Measurements from ENCODE around the gene UCHL5. TPM values are rescaled to one million over a fixed set of nuclear protein-coding genes. Genes with fewer than 3 reads are reported as not detected.

Gene UCHL5
- 36.7 TPM for polyA plus RNA-seq (2013, experiment 1 of 2)
- polyA plus RNA-seq (2013, experiment 2 of 2), result 37.7 TPM

- Histone ChIP-seq H3K27ac (ENCODE audit: low read depth, low read length) (peak within 1 kb of the TSS; percentile 97), H3K4me3 (ENCODE audit: low read length) (peak within 1 kb of the TSS; percentile 71), H3K9ac (ENCODE audit: low read depth, low read length) (peak within 1 kb of the TSS; percentile 87), H3K9me3 (ENCODE audit: insufficient read depth, low read depth, low read length) (no peaks in the 10 kb centered on the region), H3K27me3 (ENCODE audit: insufficient read depth, low read length) (no peaks in the 10 kb centered on the region), H3K36me3 (ENCODE audit: insufficient read depth, low read length) (peaks cover 3% of the 10 kb centered on the region; the same call in 1 of the 2 replicates), H3K4me1 (ENCODE audit: insufficient read depth, low read length) (peaks cover 15% of the 10 kb centered on the region)
- WGBS, result under 1% methylated on average over 74 of the region's 74 CpGs
Observed at GRCh38 chr1:193059282-193060114, at the start of gene UCHL5, which contains the start of gene RO60. TSS of gene UCHL5 (minus strand) at chr1:193059360. CDS start at chr1:193059260, 100 bp downstream. TSS of gene RO60 (plus strand) at chr1:193059612. CDS start at chr1:193069055, 9,443 bp downstream.

- 92% methylated on average over 2 of the region's 3 CpGs for WGBS
- H3K27ac ChIP-seq (ENCODE audit: low read depth, low read length), result no peak overlapping the region
- H3K36me3 ChIP-seq (ENCODE audit: insufficient read depth, low read length), result no peaks in the 10 kb centered on the region
- H3K4me3 ChIP-seq (ENCODE audit: low read length), result no peak overlapping the region
- peaks cover 9% of the 10 kb centered on the region for H3K4me1 ChIP-seq (ENCODE audit: insufficient read depth, low read length)
- H3K27me3 ChIP-seq (ENCODE audit: insufficient read depth, low read length), result peaks cover 10% of the 10 kb centered on the region
- no peak overlapping the region for H3K9ac ChIP-seq (ENCODE audit: low read depth, low read length)
- H3K9me3 ChIP-seq (ENCODE audit: insufficient read depth, low read depth, low read length), result no peaks in the 10 kb centered on the region
Observed at GRCh38 chr1:193108471-193108870, 49.3 kb upstream of the UCHL5 start.

GRCh38 chr1:193105821-193106177 is 46.6 kb upstream of the UCHL5 start:
- H3K4me1 ChIP-seq (ENCODE audit: insufficient read depth, low read length), result no peaks in the 10 kb centered on the region
- peaks cover 20% of the 10 kb centered on the region for H3K27me3 ChIP-seq (ENCODE audit: insufficient read depth, low read length)
- H3K9me3 ChIP-seq (ENCODE audit: insufficient read depth, low read depth, low read length), result no peaks in the 10 kb centered on the region
- peak overlapping the region; percentile 75 for H3K4me3 ChIP-seq (ENCODE audit: low read length)
- no peaks in the 10 kb centered on the region for H3K36me3 ChIP-seq (ENCODE audit: insufficient read depth, low read length)
- H3K27ac ChIP-seq (ENCODE audit: low read depth, low read length), result peak overlapping the region; percentile 71
- 63% methylated on average over 2 of the region's 4 CpGs for WGBS
- peak overlapping the region; percentile 65 for H3K9ac ChIP-seq (ENCODE audit: low read depth, low read length)

- under 1% methylated on average over 73 of the region's 73 CpGs for WGBS
- peak within 1 kb of the TSS; percentile 65 for H3K9ac ChIP-seq (ENCODE audit: low read depth, low read length)
- no peaks in the 10 kb centered on the region for H3K4me1 ChIP-seq (ENCODE audit: insufficient read depth, low read length)
- peaks cover 5% of the 10 kb centered on the region; the same call in 1 of the 2 replicates for H3K36me3 ChIP-seq (ENCODE audit: insufficient read depth, low read length)
- H3K27me3 ChIP-seq (ENCODE audit: insufficient read depth, low read length), result peaks cover 20% of the 10 kb centered on the region
- H3K9me3 ChIP-seq (ENCODE audit: insufficient read depth, low read depth, low read length), result no peaks in the 10 kb centered on the region
- peak within 1 kb of the TSS; percentile 71 for H3K27ac ChIP-seq (ENCODE audit: low read depth, low read length)
- peak within 1 kb of the TSS; percentile 75 for H3K4me3 ChIP-seq (ENCODE audit: low read length)
Observed at GRCh38 chr1:193104907-193105820, 46.0 kb upstream of the UCHL5 start, which contains the start of gene GLRX2. TSS of gene GLRX2 (minus strand) at chr1:193105414. CDS start at chr1:193105382, 32 bp downstream.

GRCh38 chr1:193104502-193104906 is 45.3 kb upstream of the UCHL5 start:
- Histone ChIP-seq H3K9me3 (ENCODE audit: insufficient read depth, low read depth, low read length) (no peaks in the 10 kb centered on the region), H3K4me3 (ENCODE audit: low read length) (peak overlapping the region; percentile 75), H3K27me3 (ENCODE audit: insufficient read depth, low read length) (peaks cover 20% of the 10 kb centered on the region), H3K4me1 (ENCODE audit: insufficient read depth, low read length) (no peaks in the 10 kb centered on the region), H3K27ac (ENCODE audit: low read depth, low read length) (no peak overlapping the region), H3K9ac (ENCODE audit: low read depth, low read length) (peak overlapping the region; percentile 54), H3K36me3 (ENCODE audit: insufficient read depth, low read length) (peaks cover 5% of the 10 kb centered on the region; the same call in 1 of the 2 replicates)
- under 1% methylated on average over 24 of the region's 24 CpGs for WGBS

GRCh38 chr1:193103759-193104501 is 44.8 kb upstream of the UCHL5 start:
- H3K4me3 ChIP-seq (ENCODE audit: low read length), result peak overlapping the region; percentile 75
- H3K27me3 ChIP-seq (ENCODE audit: insufficient read depth, low read length), result peaks cover 20% of the 10 kb centered on the region
- H3K9me3 ChIP-seq (ENCODE audit: insufficient read depth, low read depth, low read length), result no peaks in the 10 kb centered on the region
- H3K27ac ChIP-seq (ENCODE audit: low read depth, low read length), result no peak overlapping the region
- peak overlapping the region; percentile 54 for H3K9ac ChIP-seq (ENCODE audit: low read depth, low read length)
- H3K36me3 ChIP-seq (ENCODE audit: insufficient read depth, low read length), result peaks cover 5% of the 10 kb centered on the region; the same call in 1 of the 2 replicates
- 58% methylated on average over 9 of the region's 9 CpGs for WGBS
- H3K4me1 ChIP-seq (ENCODE audit: insufficient read depth, low read length), result no peaks in the 10 kb centered on the region

- Histone ChIP-seq H3K9ac (ENCODE audit: low read depth, low read length) (no peak overlapping the region), H3K27me3 (ENCODE audit: insufficient read depth, low read length) (peaks cover 20% of the 10 kb centered on the region), H3K4me3 (ENCODE audit: low read length) (no peak overlapping the region), H3K9me3 (ENCODE audit: insufficient read depth, low read depth, low read length) (no peaks in the 10 kb centered on the region), H3K27ac (ENCODE audit: low read depth, low read length) (no peak overlapping the region), H3K36me3 (ENCODE audit: insufficient read depth, low read length) (peaks cover 9% of the 10 kb centered on the region; the same call in 1 of the 2 replicates), H3K4me1 (ENCODE audit: insufficient read depth, low read length) (no peaks in the 10 kb centered on the region)
- WGBS, result 97% methylated on average over 3 of the region's 5 CpGs
Observed at GRCh38 chr1:193102662-193103061, 43.5 kb upstream of the UCHL5 start.

- WGBS, result 94% methylated on average over 11 of the region's 11 CpGs
- no peaks in the 10 kb centered on the region for H3K27me3 ChIP-seq (ENCODE audit: insufficient read depth, low read length)
- no peaks in the 10 kb centered on the region for H3K9me3 ChIP-seq (ENCODE audit: insufficient read depth, low read depth, low read length)
- no peaks in the 10 kb centered on the region for H3K4me1 ChIP-seq (ENCODE audit: insufficient read depth, low read length)
- no peak overlapping the region for H3K9ac ChIP-seq (ENCODE audit: low read depth, low read length)
- H3K36me3 ChIP-seq (ENCODE audit: insufficient read depth, low read length), result peaks cover 38% of the 10 kb centered on the region
- H3K27ac ChIP-seq (ENCODE audit: low read depth, low read length), result no peak overlapping the region
- H3K4me3 ChIP-seq (ENCODE audit: low read length), result no peak overlapping the region
Observed at GRCh38 chr1:193094112-193094511, 35.0 kb upstream of the UCHL5 start.

GRCh38 chr1:193090865-193091264 is 31.7 kb upstream of the UCHL5 start:
- WGBS, result no CpG with 5 or more reads among the region's 1 CpG
- no peaks in the 10 kb centered on the region for H3K9me3 ChIP-seq (ENCODE audit: insufficient read depth, low read depth, low read length)

GRCh38 chr1:193087893-193088292 is 28.7 kb upstream of the UCHL5 start:
- H3K4me1 ChIP-seq (ENCODE audit: insufficient read depth, low read length), result no peaks in the 10 kb centered on the region
- H3K9me3 ChIP-seq (ENCODE audit: insufficient read depth, low read depth, low read length), result no peaks in the 10 kb centered on the region
- H3K9ac ChIP-seq (ENCODE audit: low read depth, low read length), result no peak overlapping the region
- no peak overlapping the region for H3K27ac ChIP-seq (ENCODE audit: low read depth, low read length)
- H3K4me3 ChIP-seq (ENCODE audit: low read length), result no peak overlapping the region
- no peaks in the 10 kb centered on the region for H3K27me3 ChIP-seq (ENCODE audit: insufficient read depth, low read length)
- 83% methylated on average over 3 of the region's 3 CpGs for WGBS
- peaks cover 71% of the 10 kb centered on the region for H3K36me3 ChIP-seq (ENCODE audit: insufficient read depth, low read length)

More at GRCh38 chr1:193090865-193091264, 31.7 kb upstream of the UCHL5 start:
- Histone ChIP-seq H3K4me1 (ENCODE audit: insufficient read depth, low read length) (no peaks in the 10 kb centered on the region), H3K9ac (ENCODE audit: low read depth, low read length) (no peak overlapping the region), H3K36me3 (ENCODE audit: insufficient read depth, low read length) (peaks cover 44% of the 10 kb centered on the region), H3K27me3 (ENCODE audit: insufficient read depth, low read length) (no peaks in the 10 kb centered on the region), H3K4me3 (ENCODE audit: low read length) (no peak overlapping the region), H3K27ac (ENCODE audit: low read depth, low read length) (no peak overlapping the region)

All from HUES64 (cell line).